Measurements from ENCODE around the gene LDLR.

- TF ChIP-seq CTCF (IDR thresholded peaks at IDR 0.05) (no peak), POLR2A (IDR thresholded peaks at IDR 0.05) (no peak)
Observed at GRCh38 chr19:11067356-11068113, 21.7 kb upstream of the LDLR start.

Measured in heart left ventricle (tissue), 13 donors.